Thyroid gland (tissue), 4 donors: ENCODE measurements around the gene CDC26.

ENCODE experiments used
- POLR2A ChIP-seq, 2 donors: fragments of 450-650 bp; IDR thresholded peaks; one replicate each; pipeline ENCODE4 v1.6.1; 2017; ENCODE audit warnings: antibody characterized with exemption in 2 of 2, mild to moderate bottlenecking in 2 of 2, moderate library complexity in 1 of 2
- TF ChIP-seq, protein P1 (sequence below), 6 experiments: fragments of 200-600 bp in 3 of 6; fragments of 450-650 bp in 3 of 6; sonication (generic) in 3 of 6; IDR thresholded peaks; one replicate each; pipeline ENCODE4 v1.5.1; 2016 to 2019; ENCODE audit warnings: antibody characterized with exemption in 6 of 6, mild to moderate bottlenecking in 2 of 6, inconsistent platforms in 1 of 6, moderate library complexity in 1 of 6

DNA sequence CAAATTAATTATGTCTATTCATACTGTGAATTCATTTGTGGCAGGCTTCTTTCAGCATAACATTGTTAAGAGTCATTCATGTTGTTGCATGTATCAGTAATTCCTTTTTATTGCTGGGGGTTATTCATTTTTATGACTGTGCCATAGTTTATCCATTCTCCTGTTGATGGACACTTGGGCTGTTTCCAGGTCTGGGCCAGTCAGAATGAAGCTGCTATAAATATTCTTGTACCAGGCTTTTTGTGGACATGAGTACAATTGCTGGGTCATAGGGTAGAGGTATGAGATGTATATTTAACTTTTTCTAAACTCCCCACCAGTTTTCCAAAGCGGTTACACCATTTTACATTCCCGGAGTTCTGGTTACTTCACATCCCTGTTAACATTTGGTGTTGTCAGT lies 13.7 kb upstream of the CDC26 start:
- TF ChIP-seq POLR2A (IDR thresholded peaks at IDR 0.05) = no peak
- TF ChIP-seq, protein P1, sequence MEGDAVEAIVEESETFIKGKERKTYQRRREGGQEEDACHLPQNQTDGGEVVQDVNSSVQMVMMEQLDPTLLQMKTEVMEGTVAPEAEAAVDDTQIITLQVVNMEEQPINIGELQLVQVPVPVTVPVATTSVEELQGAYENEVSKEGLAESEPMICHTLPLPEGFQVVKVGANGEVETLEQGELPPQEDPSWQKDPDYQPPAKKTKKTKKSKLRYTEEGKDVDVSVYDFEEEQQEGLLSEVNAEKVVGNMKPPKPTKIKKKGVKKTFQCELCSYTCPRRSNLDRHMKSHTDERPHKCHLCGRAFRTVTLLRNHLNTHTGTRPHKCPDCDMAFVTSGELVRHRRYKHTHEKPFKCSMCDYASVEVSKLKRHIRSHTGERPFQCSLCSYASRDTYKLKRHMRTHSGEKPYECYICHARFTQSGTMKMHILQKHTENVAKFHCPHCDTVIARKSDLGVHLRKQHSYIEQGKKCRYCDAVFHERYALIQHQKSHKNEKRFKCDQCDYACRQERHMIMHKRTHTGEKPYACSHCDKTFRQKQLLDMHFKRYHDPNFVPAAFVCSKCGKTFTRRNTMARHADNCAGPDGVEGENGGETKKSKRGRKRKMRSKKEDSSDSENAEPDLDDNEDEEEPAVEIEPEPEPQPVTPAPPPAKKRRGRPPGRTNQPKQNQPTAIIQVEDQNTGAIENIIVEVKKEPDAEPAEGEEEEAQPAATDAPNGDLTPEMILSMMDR (IDR thresholded peaks at IDR 0.05) = no peak
